Ishikawa (cell line): ENCODE results near the gene B4GALT2.

ENCODE experiments used
- CEBPB ChIP-seq: IDR thresholded peaks from 2 replicates; pipeline ENCODE4 v1.6.1; 2012
- CREB1 ChIP-seq: IDR thresholded peaks from 2 replicates; pipeline ENCODE4 v1.6.1; 2012; ENCODE audit warnings: low read depth
- EGR1 ChIP-seq: IDR thresholded peaks from 2 replicates; pipeline ENCODE4 v1.6.1; 2012
- EP300 ChIP-seq: IDR thresholded peaks from 2 replicates; pipeline ENCODE4 v1.6.1; 2012; ENCODE audit warnings: borderline replicate concordance
- FOXM1 ChIP-seq: IDR thresholded peaks from 2 replicates; pipeline ENCODE4 v1.6.1; 2012; ENCODE audit warnings: low read depth, borderline replicate concordance
- NFIC ChIP-seq: IDR thresholded peaks from 2 replicates; pipeline ENCODE4 v1.6.1; 2012
- RAD21 ChIP-seq: IDR thresholded peaks from 2 replicates; pipeline ENCODE4 v1.6.1; 2012; ENCODE audit warnings: low read depth
- TAF1 ChIP-seq: IDR thresholded peaks from 2 replicates; pipeline ENCODE4 v1.6.1; 2012; ENCODE audit warnings: low read depth, mild to moderate bottlenecking
- TCF12 ChIP-seq: IDR thresholded peaks from 2 replicates; pipeline ENCODE4 v1.6.1; 2012; ENCODE audit warnings: low read depth
- TEAD4 ChIP-seq: IDR thresholded peaks from 2 replicates; pipeline ENCODE4 v1.6.1; 2012
- YY1 ChIP-seq: IDR thresholded peaks from 2 replicates; pipeline ENCODE4 v1.6.1; 2012; ENCODE audit warnings: low read depth
- ZBTB7A ChIP-seq: IDR thresholded peaks from 2 replicates; pipeline ENCODE4 v1.6.1; 2012; ENCODE audit warnings: low read depth
- TF ChIP-seq, protein P1 (sequence below): IDR thresholded peaks from 2 replicates; pipeline ENCODE4 v1.6.1; 2012; ENCODE audit warnings: low read depth, mild to moderate bottlenecking
- TF ChIP-seq, protein P2 (sequence below): IDR thresholded peaks from 2 replicates; pipeline ENCODE4 v1.6.1; 2012
- TF ChIP-seq, protein P3 (sequence below): IDR thresholded peaks from 2 replicates; pipeline ENCODE4 v1.6.1; 2012

The B4GALT2 gene

DNA sequence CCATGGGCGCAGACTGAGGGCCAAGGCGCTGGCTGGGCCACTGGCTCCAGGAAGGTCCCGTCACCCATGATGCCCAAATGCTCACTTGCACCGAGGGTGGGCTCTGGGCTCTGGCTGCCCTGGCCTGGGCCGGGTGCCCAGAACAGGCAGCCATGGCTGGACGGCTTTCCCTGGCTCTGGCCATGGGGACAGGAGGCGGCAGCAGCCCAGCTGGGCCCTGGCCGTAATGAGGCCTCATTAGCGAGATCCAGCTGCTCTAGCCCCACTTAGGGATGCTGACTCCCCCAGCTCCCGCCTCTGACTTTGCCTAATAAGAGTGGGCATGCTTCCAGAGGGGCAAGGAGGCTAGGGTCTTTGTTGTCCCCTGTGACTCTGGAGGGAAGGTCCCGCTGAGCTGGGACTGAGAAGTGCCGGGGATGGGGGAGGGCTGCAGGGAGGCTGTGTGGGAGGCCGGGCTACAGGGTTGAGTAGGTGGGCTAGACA, 40.5 kb downstream of the B4GALT2 start:
- TF ChIP-seq EP300, result no peak
- no peak for TF ChIP-seq YY1
- TF ChIP-seq EGR1, result no peak
- no peak for TF ChIP-seq ZBTB7A
- TF ChIP-seq CREB1, result no peak
- TF ChIP-seq, protein P1, sequence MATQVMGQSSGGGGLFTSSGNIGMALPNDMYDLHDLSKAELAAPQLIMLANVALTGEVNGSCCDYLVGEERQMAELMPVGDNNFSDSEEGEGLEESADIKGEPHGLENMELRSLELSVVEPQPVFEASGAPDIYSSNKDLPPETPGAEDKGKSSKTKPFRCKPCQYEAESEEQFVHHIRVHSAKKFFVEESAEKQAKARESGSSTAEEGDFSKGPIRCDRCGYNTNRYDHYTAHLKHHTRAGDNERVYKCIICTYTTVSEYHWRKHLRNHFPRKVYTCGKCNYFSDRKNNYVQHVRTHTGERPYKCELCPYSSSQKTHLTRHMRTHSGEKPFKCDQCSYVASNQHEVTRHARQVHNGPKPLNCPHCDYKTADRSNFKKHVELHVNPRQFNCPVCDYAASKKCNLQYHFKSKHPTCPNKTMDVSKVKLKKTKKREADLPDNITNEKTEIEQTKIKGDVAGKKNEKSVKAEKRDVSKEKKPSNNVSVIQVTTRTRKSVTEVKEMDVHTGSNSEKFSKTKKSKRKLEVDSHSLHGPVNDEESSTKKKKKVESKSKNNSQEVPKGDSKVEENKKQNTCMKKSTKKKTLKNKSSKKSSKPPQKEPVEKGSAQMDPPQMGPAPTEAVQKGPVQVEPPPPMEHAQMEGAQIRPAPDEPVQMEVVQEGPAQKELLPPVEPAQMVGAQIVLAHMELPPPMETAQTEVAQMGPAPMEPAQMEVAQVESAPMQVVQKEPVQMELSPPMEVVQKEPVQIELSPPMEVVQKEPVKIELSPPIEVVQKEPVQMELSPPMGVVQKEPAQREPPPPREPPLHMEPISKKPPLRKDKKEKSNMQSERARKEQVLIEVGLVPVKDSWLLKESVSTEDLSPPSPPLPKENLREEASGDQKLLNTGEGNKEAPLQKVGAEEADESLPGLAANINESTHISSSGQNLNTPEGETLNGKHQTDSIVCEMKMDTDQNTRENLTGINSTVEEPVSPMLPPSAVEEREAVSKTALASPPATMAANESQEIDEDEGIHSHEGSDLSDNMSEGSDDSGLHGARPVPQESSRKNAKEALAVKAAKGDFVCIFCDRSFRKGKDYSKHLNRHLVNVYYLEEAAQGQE, result no peak
- TF ChIP-seq, protein P2, sequence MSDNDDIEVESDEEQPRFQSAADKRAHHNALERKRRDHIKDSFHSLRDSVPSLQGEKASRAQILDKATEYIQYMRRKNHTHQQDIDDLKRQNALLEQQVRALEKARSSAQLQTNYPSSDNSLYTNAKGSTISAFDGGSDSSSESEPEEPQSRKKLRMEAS, result no peak
- no peak for TF ChIP-seq CEBPB
- TF ChIP-seq TCF12, result no peak
- no peak for TF ChIP-seq RAD21
- no peak for TF ChIP-seq FOXM1
- no peak for TF ChIP-seq TEAD4
- no peak for TF ChIP-seq NFIC
- no peak for TF ChIP-seq TAF1

DNA sequence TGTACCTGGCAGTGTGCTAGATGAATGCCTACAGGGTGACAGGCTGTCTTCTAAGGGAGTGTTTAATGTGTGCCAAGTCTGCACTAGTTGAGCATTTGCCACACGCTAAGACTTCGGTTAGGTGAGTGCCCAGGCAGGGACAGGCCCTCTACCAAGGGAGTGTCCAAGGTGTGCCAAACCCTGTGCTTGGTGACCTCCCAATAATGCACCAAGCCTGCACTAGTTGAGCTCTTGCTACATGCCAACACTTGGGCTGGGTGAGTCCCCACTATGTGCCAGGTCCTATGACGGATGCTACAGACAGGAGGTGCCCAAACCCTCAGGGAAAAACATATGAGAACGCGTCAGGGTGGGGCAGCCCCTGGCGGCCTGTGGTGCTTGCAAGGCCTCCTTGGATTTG, 41.5 kb downstream of the B4GALT2 start:
- no peak for TF ChIP-seq TAF1
- TF ChIP-seq, protein P3, sequence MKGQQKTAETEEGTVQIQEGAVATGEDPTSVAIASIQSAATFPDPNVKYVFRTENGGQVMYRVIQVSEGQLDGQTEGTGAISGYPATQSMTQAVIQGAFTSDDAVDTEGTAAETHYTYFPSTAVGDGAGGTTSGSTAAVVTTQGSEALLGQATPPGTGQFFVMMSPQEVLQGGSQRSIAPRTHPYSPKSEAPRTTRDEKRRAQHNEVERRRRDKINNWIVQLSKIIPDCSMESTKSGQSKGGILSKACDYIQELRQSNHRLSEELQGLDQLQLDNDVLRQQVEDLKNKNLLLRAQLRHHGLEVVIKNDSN, result no peak
- no peak for TF ChIP-seq ZBTB7A
- no peak for TF ChIP-seq RAD21
- TF ChIP-seq, protein P2, result no peak
- TF ChIP-seq EP300, result no peak
- TF ChIP-seq YY1, result no peak
- no peak for TF ChIP-seq NFIC
- TF ChIP-seq CREB1, result no peak
- TF ChIP-seq TCF12, result no peak
- TF ChIP-seq FOXM1, result no peak
- no peak for TF ChIP-seq EGR1
- no peak for TF ChIP-seq CEBPB
- TF ChIP-seq TEAD4, result no peak
- TF ChIP-seq, protein P1, result no peak

DNA sequence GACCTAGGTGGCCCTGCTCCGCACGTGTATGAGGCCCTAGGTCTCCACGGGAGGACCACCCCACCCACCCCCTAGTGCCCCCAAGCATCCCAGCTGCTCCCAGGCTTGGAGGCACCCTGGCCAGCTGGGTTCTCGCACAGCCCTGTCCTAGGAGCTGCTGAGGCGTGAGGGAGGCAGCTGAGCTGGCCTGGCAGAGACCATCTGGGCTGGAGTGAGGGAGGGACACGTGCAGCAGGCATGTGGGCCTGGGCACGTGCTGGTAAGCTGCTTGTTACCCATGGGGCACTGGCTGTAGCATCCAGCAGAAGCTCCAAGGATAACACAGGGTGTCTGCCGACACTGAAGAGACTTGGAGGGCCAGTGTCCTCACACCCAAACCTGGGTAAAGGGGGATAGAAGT, 42.1 kb downstream of the B4GALT2 start:
- TF ChIP-seq CEBPB (no peak), ZBTB7A (no peak), EGR1 (no peak), TCF12 (no peak), NFIC (no peak), TAF1 (no peak), FOXM1 (no peak), CREB1 (no peak), RAD21 (no peak), TEAD4 (no peak), EP300 (no peak), YY1 (no peak)
- TF ChIP-seq, protein P3, result no peak
- TF ChIP-seq, protein P2, result no peak
- TF ChIP-seq, protein P1, result no peak

- TF ChIP-seq, protein P1, result no peak
- TF ChIP-seq TEAD4, result no peak
- TF ChIP-seq YY1, result no peak
- no peak for TF ChIP-seq ZBTB7A
- TF ChIP-seq EGR1, result no peak
Observed at GRCh38 chr1:44021581-44022321, 42.7 kb downstream of the B4GALT2 start.
